ENCODE data around the gene GMPR2.
"Not testable (repeated sequence)": the region's sequence is repeated elsewhere in the genome, so short reads cannot be mapped to it uniquely, and the experiment has no call there.

GMPR2 gene

DNA sequence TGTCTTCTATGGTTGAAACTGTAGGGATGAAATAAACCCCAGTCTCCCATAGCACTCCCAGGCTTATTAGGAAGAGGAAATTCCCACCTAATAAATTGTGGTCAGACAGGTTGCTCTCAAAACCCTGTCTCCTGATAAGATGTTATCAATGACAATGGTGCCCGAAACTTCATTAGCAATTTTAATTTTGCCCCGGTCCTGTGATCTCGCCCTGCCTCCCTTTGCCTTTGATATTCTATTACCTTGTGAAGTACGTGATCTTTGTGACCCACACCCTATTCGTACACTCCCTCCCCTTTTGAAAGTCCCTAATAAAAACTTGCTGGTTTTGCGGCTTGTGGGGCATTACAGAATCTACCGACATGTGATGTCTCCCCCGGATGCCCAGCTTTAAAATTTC, 30.2 kb upstream of the GMPR2 start:
- not testable (repeated sequence) for DNase-seq (ENCODE audit: low read depth)

DNA sequence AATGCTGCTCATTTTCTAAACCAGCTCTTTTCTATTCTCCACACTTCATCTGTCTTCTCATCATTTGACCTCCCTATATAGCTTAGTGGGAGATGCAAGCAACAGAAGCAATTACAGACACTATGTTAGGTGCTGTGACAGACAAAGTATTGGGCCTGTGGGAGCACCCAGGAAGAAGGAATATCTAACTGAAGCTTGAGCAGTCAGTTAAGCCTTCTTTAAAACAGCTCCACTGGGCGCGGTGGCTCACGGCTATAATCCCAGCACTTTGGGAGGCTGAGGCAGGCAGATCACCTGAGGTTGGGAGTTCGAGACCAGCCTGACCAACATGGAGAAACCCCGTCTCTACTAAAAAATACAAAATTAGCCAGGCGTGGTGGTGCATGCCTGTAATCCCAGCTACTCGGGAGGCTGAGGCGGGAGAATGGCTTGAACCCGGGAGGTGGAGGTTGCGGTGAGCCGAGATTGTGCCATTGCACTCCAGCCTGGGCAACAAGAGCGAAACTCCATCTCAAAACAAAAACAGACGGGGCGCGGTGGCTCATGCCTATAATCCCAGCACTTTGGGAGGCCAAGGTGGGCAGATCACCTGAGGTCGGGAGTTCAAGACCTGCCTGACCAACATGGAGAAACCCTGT, 29.4 kb upstream of the GMPR2 start:
- not testable (repeated sequence) for DNase-seq (ENCODE audit: low read depth)

- DNase-seq (ENCODE audit: low read depth): no peak
Observed at GRCh38 chr14:24204163-24205146, 28.3 kb upstream of the GMPR2 start.

- DNase-seq (ENCODE audit: low read depth): no peak
Observed at GRCh38 chr14:24206260-24207103, 26.2 kb upstream of the GMPR2 start.

GRCh38 chr14:24207104-24207551, 25.6 kb upstream of the GMPR2 start:
- DNase-seq (ENCODE audit: low read depth): no peak

GRCh38 chr14:24207625-24208024, 25.1 kb upstream of the GMPR2 start:
- no peak for DNase-seq (ENCODE audit: low read depth)

- no peak for DNase-seq (ENCODE audit: low read depth)
Observed at GRCh38 chr14:24211311-24211710, 21.4 kb upstream of the GMPR2 start.

- peak; percentile 97 for DNase-seq (ENCODE audit: low read depth)
Observed at GRCh38 chr14:24212924-24213865, 19.5 kb upstream of the GMPR2 start, which contains the start of gene CHMP4A. TSS of gene CHMP4A (minus strand) at chr14:24213488. CDS start at chr14:24213439, 49 bp downstream.

DNA sequence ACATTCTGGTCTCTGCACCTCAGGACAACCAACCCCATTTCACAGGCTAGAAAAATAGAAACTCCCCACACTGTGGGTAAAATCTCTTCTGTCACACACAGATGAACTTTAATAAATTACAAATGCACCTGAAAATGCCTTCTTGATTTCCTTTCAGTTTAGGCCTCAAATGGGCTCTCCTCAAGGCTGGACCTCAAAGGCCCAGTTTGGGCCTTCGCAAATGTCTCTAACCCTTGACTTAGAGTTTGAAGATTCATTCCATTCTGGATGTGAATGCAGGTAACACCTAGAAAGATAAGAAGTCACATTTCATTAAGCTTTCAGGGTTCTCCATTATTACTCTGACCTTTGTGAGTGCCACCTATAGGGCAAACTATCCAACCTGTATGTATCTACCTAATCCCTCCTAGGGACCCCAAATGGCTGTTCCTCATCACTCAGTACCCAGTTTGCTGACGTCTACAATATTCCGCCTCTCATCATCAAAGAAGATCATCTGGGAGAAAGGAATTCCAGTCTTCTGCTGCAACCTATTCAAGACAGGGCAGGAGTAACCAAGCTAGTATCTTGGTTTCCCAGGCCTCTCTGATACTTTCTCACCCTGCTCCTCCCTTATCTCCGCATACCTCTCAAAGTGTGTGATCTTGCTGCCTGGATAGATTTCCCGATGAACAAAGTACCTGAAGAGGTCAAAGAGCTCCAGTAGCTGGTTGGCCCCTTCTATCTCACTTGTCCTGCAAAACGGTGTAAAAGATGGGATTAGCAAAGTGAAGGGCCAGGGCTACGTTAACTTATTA, 18.7 kb upstream of the GMPR2 start:
- no peak for DNase-seq (ENCODE audit: low read depth)

- peak; percentile 77 for DNase-seq (ENCODE audit: low read depth)
Observed at GRCh38 chr14:24215495-24216344, 17.0 kb upstream of the GMPR2 start, which contains the start of gene MDP1. TSS of gene MDP1 (minus strand) at chr14:24216066. CDS start at chr14:24215955, 111 bp downstream.

DNA sequence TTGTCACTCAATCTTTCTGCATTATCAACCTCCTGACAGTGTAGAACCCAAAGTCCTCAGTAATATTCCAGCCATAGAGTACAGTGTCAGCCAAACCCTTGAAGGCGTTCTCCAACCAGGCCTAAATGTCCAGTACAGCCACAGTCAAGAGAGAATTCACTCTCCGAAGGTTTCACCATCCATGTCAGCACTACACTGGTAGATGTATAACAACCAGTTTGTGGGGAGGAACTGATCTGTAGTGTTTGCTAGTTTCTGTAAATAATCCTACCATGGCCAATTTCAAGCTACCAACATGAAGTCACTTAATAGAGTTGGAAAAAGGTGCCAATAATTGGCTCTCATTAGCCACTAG, 16.4 kb upstream of the GMPR2 start:
- DNase-seq (ENCODE audit: low read depth): no peak

- not testable (repeated sequence) for DNase-seq (ENCODE audit: low read depth)
Observed at GRCh38 chr14:24216876-24217275, 15.9 kb upstream of the GMPR2 start.

DNA sequence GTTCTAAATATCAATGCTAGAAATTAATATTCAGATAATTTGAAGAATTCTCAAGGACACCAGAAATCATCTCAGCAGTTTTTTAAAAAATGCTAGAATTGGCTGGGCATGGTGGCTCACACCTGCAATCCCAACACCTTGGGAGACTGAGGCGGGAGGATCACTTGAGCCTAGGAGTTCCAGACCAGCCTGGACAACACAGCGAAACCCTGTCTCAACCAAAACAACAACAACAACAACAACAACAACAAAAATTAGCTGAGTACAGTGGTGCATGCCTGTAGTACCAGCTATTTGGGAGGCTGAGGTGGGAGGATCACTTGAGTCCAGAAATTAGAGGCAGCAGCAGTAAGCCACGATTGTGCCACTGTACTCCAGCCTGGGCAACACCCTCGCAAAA, 13.6 kb upstream of the GMPR2 start:
- no peak for DNase-seq (ENCODE audit: low read depth)

GRCh38 chr14:24219521-24219920, 13.2 kb upstream of the GMPR2 start:
- no peak for DNase-seq (ENCODE audit: low read depth)

- not testable (repeated sequence) for DNase-seq (ENCODE audit: low read depth)
Observed at GRCh38 chr14:24222987-24223386, 9.7 kb upstream of the GMPR2 start.

DNA sequence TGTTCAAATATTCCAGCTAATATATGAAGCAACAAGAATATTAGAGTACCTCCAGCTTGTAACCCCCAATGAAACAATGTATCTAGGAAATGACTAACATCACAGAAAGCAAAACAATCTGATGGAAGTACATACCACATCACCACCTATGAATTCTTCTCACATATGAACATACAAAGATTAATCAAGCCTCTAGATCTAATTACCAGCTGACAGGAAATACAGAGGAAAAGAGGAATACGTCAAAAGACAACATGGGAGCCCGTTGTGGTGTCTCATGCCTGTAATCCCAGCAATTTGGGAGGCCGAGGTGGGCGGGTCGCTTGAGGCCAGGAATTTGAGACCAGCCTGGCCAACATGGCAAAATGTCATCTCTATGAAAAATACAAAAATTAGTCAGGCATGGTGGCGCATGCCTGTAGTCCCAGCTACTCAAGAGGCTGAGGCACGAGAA, 8.1 kb upstream of the GMPR2 start:
- peak; percentile 91 for DNase-seq (ENCODE audit: low read depth)

DNA sequence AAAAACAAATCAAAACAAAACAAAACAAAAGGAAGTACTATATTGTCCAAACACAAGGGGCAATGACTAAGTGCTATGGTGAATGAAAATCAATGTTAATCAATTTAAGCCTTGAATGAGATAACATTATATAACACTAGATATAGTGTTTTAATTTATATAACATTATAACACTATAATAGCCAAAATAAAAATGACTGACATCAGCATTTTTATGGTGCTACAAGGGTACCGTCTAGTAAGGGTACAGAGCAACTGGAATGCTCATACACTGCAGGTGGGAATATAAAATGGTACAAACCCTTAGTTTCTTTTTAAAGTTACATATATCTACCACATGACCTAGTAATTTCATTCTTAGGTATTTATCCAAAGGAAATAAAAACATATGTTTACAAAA, 6.3 kb upstream of the GMPR2 start:
- DNase-seq (ENCODE audit: low read depth): no peak

- DNase-seq (ENCODE audit: low read depth): no peak
Observed at GRCh38 chr14:24228902-24229301, 3.8 kb upstream of the GMPR2 start.
